ENCODE results near the gene FAF2.

Gene FAF2

GRCh38 chr5:176490301-176490700 is 42.1 kb downstream of the FAF2 start:
- Mint-ChIP-seq H3K27me3 (no peaks in the 10 kb centered on the region), H3K4me1 (peaks cover 46% of the 10 kb centered on the region), H3K9me3 (no peaks in the 10 kb centered on the region), H3K36me3 (peaks cover 69% of the 10 kb centered on the region), H3K4me3 (no peak overlapping the region), H3K27ac (peak overlapping the region; percentile 34)
- CTCF ChIA-PET, result no interaction called here
- no peak for DNase-seq

GRCh38 chr5:176491101-176491502 is 42.9 kb downstream of the FAF2 start:
- Mint-ChIP-seq H3K27me3 (no peaks in the 10 kb centered on the region), H3K36me3 (peaks cover 72% of the 10 kb centered on the region)
- CTCF ChIA-PET, result no interaction called here

GRCh38 chr5:176491901-176492300 is 43.7 kb downstream of the FAF2 start:
- peaks cover 37% of the 10 kb centered on the region for H3K4me1 Mint-ChIP-seq
- no peak for DNase-seq
- peaks cover 70% of the 10 kb centered on the region for H3K36me3 Mint-ChIP-seq
- no peaks in the 10 kb centered on the region for H3K9me3 Mint-ChIP-seq
- H3K27me3 Mint-ChIP-seq, result no peaks in the 10 kb centered on the region
- H3K4me3 Mint-ChIP-seq, result no peak overlapping the region
- CTCF ChIA-PET, result no interaction called here
- H3K27ac Mint-ChIP-seq, result no peak overlapping the region

More at GRCh38 chr5:176491101-176491502, 42.9 kb downstream of the FAF2 start:
- H3K9me3 Mint-ChIP-seq, result no peaks in the 10 kb centered on the region
- peaks cover 43% of the 10 kb centered on the region for H3K4me1 Mint-ChIP-seq
- no peak overlapping the region for H3K4me3 Mint-ChIP-seq
- no peak for DNase-seq
- H3K27ac Mint-ChIP-seq, result peak overlapping the region; percentile 46

GRCh38 chr5:176492431-176492830 is 44.2 kb downstream of the FAF2 start:
- peaks cover 69% of the 10 kb centered on the region for H3K36me3 Mint-ChIP-seq

GRCh38 chr5:176497852-176498251 is 49.7 kb downstream of the FAF2 start:
- no peak for DNase-seq
- peaks cover 3% of the 10 kb centered on the region for H3K4me1 Mint-ChIP-seq
- CTCF ChIA-PET, result no interaction called here
- H3K27ac Mint-ChIP-seq, result no peak overlapping the region
- H3K4me3 Mint-ChIP-seq, result no peak overlapping the region
- no peaks in the 10 kb centered on the region for H3K9me3 Mint-ChIP-seq
- no peaks in the 10 kb centered on the region for H3K27me3 Mint-ChIP-seq
- H3K36me3 Mint-ChIP-seq, result peaks cover 63% of the 10 kb centered on the region

More at GRCh38 chr5:176492431-176492830, 44.2 kb downstream of the FAF2 start:
- H3K27ac Mint-ChIP-seq, result peak overlapping the region; percentile 4
- H3K4me1 Mint-ChIP-seq, result peaks cover 32% of the 10 kb centered on the region
- CTCF ChIA-PET, result no interaction called here
- no peak overlapping the region for H3K4me3 Mint-ChIP-seq
- DNase-seq, result no peak
- no peaks in the 10 kb centered on the region for H3K27me3 Mint-ChIP-seq
- no peaks in the 10 kb centered on the region for H3K9me3 Mint-ChIP-seq

- no peaks in the 10 kb centered on the region for H3K4me1 Mint-ChIP-seq
- CTCF ChIA-PET, result no interaction called here
- H3K4me3 Mint-ChIP-seq, result no peak overlapping the region
- no peaks in the 10 kb centered on the region for H3K27me3 Mint-ChIP-seq
- no peak for DNase-seq
- peaks cover 61% of the 10 kb centered on the region for H3K36me3 Mint-ChIP-seq
- H3K9me3 Mint-ChIP-seq, result no peaks in the 10 kb centered on the region
- H3K27ac Mint-ChIP-seq, result peak overlapping the region; percentile 52
These were observed 51.1 kb downstream of the FAF2 start for GRCh38 chr5:176499273-176499672.

GRCh38 chr5:176500511-176500910 is 52.3 kb downstream of the FAF2 start:
- CTCF ChIA-PET, result interaction anchor here (0.6 to 1.3 kb wide), 2 partner anchors 11 to 104 kb away, joined by 3 read pairs; no protein-coding TSS in a partner anchor
- H3K27me3 Mint-ChIP-seq, result no peaks in the 10 kb centered on the region
- no peak overlapping the region for H3K4me3 Mint-ChIP-seq
- H3K4me1 Mint-ChIP-seq, result no peaks in the 10 kb centered on the region
- peaks cover 62% of the 10 kb centered on the region for H3K36me3 Mint-ChIP-seq
- no peaks in the 10 kb centered on the region for H3K9me3 Mint-ChIP-seq
- no peak for DNase-seq
- peak overlapping the region; percentile 20 for H3K27ac Mint-ChIP-seq

GRCh38 chr5:176501333-176501732 is 53.1 kb downstream of the FAF2 start:
- Mint-ChIP-seq H3K27me3 (no peaks in the 10 kb centered on the region), H3K4me3 (no peak overlapping the region), H3K36me3 (peaks cover 61% of the 10 kb centered on the region), H3K4me1 (no peaks in the 10 kb centered on the region), H3K9me3 (no peaks in the 10 kb centered on the region), H3K27ac (no peak overlapping the region)
- no peak for DNase-seq
- CTCF ChIA-PET, result interaction anchor here (1.3 kb wide), 1 partner anchor 12 kb away, joined by 3 read pairs; no protein-coding TSS in a partner anchor

GRCh38 chr5:176503496-176503895 is 55.3 kb downstream of the FAF2 start:
- Mint-ChIP-seq H3K27ac (no peak overlapping the region), H3K36me3 (peaks cover 61% of the 10 kb centered on the region)
- CTCF ChIA-PET, result no interaction called here

GRCh38 chr5:176507911-176508310 is 59.7 kb downstream of the FAF2 start:
- peak overlapping the region; percentile 39 for H3K27ac Mint-ChIP-seq
- H3K4me3 Mint-ChIP-seq, result no peak overlapping the region
- CTCF ChIA-PET, result no interaction called here
- H3K9me3 Mint-ChIP-seq, result no peaks in the 10 kb centered on the region
- no peak for DNase-seq
- H3K27me3 Mint-ChIP-seq, result no peaks in the 10 kb centered on the region
- peaks cover 50% of the 10 kb centered on the region for H3K36me3 Mint-ChIP-seq
- H3K4me1 Mint-ChIP-seq, result peaks cover 2% of the 10 kb centered on the region

More at GRCh38 chr5:176503496-176503895, 55.3 kb downstream of the FAF2 start:
- Mint-ChIP-seq H3K27me3 (no peaks in the 10 kb centered on the region), H3K4me1 (no peaks in the 10 kb centered on the region), H3K9me3 (no peaks in the 10 kb centered on the region), H3K4me3 (no peak overlapping the region)
- no peak for DNase-seq

GRCh38 chr5:176508603-176509002 is 60.4 kb downstream of the FAF2 start:
- no peak overlapping the region for H3K4me3 Mint-ChIP-seq
- no peak for DNase-seq
- no peaks in the 10 kb centered on the region for H3K27me3 Mint-ChIP-seq
- no peaks in the 10 kb centered on the region for H3K9me3 Mint-ChIP-seq
- peaks cover 2% of the 10 kb centered on the region for H3K4me1 Mint-ChIP-seq
- no peak overlapping the region for H3K27ac Mint-ChIP-seq
- CTCF ChIA-PET, result no interaction called here
- peaks cover 43% of the 10 kb centered on the region for H3K36me3 Mint-ChIP-seq

GRCh38 chr5:176513788-176514187 is 65.6 kb downstream of the FAF2 start:
- no peak overlapping the region for H3K4me3 Mint-ChIP-seq
- no peak overlapping the region for H3K27ac Mint-ChIP-seq
- CTCF ChIA-PET, result no interaction called here
- peaks cover 12% of the 10 kb centered on the region for H3K36me3 Mint-ChIP-seq
- peaks cover 6% of the 10 kb centered on the region for H3K4me1 Mint-ChIP-seq
- DNase-seq, result no peak
- no peaks in the 10 kb centered on the region for H3K9me3 Mint-ChIP-seq
- no peaks in the 10 kb centered on the region for H3K27me3 Mint-ChIP-seq

- Mint-ChIP-seq H3K4me3 (no peak overlapping the region), H3K27me3 (no peaks in the 10 kb centered on the region), H3K36me3 (peaks cover 7% of the 10 kb centered on the region)
These were observed 66.2 kb downstream of the FAF2 start for GRCh38 chr5:176514244-176514950.

GRCh38 chr5:176515396-176515795 is 67.2 kb downstream of the FAF2 start:
- no peak overlapping the region for H3K27ac Mint-ChIP-seq
- H3K27me3 Mint-ChIP-seq, result peaks cover 6% of the 10 kb centered on the region
- H3K4me1 Mint-ChIP-seq, result peaks cover 6% of the 10 kb centered on the region
- CTCF ChIA-PET, result no interaction called here
- no peaks in the 10 kb centered on the region for H3K36me3 Mint-ChIP-seq
- no peaks in the 10 kb centered on the region for H3K9me3 Mint-ChIP-seq
- no peak for DNase-seq
- no peak overlapping the region for H3K4me3 Mint-ChIP-seq

More at GRCh38 chr5:176514244-176514950, 66.2 kb downstream of the FAF2 start:
- Mint-ChIP-seq H3K27ac (no peak overlapping the region), H3K9me3 (no peaks in the 10 kb centered on the region), H3K4me1 (peaks cover 6% of the 10 kb centered on the region)
- DNase-seq, result no peak
- CTCF ChIA-PET, result no interaction called here

GRCh38 chr5:176517053-176517661 is 69.0 kb downstream of the FAF2 start:
- no peak overlapping the region for H3K27ac Mint-ChIP-seq
- H3K4me1 Mint-ChIP-seq, result peaks cover 5% of the 10 kb centered on the region
- no peaks in the 10 kb centered on the region for H3K36me3 Mint-ChIP-seq
- no peak overlapping the region for H3K4me3 Mint-ChIP-seq
- H3K9me3 Mint-ChIP-seq, result no peaks in the 10 kb centered on the region
- H3K27me3 Mint-ChIP-seq, result peaks cover 13% of the 10 kb centered on the region
- CTCF ChIA-PET, result no interaction called here
- no peak for DNase-seq

Data from activated naive CD4-positive, alpha-beta T cell treated with anti-CD3 and anti-CD28 coated beads, Interleukin-2, amount 10 ng/mL, durations not matched to agents 7 days and 5 days (primary cell).